H1 (cell line): ENCODE results near the gene OPHN1. TPM values are rescaled to one million over a fixed set of nuclear protein-coding genes. Genes with fewer than 3 reads are reported as not detected.

ENCODE experiments used
- SIRT6 ChIP-seq: IDR thresholded peaks from one replicate; pipeline ENCODE4 v1.7.1; 2012; ENCODE audit warnings: low read length, inconsistent platforms
- polyA plus RNA-seq, 7 experiments: library from polyadenylated mRNA; depleted of rRNA in 3 of 7; stranded (reverse) in 5 of 7; unstranded in 2 of 7; fragments of >200 nt in 5 of 7; fragments of 200-250 nt in 2 of 7; gene quantifications; 1 replicate in 5 of 7; 2 replicates in 1 of 7; 4 replicates in 1 of 7; pipeline versions ENCODE4 v1.2.1 to v1.2.3, GENCODE V29; 2011 to 2013; ENCODE audit warnings: missing spikeins in 2 of 7, mixed read lengths in 2 of 7
- total RNA-seq: library from RNA; stranded (reverse); fragmentation: NEBNext Ultra II Directional; extraction: Animal tissue kit (Norgen Biotek cat#: 25700); gene quantifications from 2 replicates; pipeline ENCODE4 v1.2.1, GENCODE V29; 2021
- TF ChIP-seq, protein P1 (sequence below): IDR thresholded peaks from 2 replicates; pipeline ENCODE4 v1.6.1; 2011; ENCODE audit warnings: low read depth, mild to moderate bottlenecking, low read length; ENCODE audit not compliant: insufficient read depth

The OPHN1 gene
- total and polyA plus RNA-seq, 2 of the 8 experiments (the other 6 are each of a cell fraction or from before 2014, with no cell fraction given): 1.2 to 3.5 TPM

DNA sequence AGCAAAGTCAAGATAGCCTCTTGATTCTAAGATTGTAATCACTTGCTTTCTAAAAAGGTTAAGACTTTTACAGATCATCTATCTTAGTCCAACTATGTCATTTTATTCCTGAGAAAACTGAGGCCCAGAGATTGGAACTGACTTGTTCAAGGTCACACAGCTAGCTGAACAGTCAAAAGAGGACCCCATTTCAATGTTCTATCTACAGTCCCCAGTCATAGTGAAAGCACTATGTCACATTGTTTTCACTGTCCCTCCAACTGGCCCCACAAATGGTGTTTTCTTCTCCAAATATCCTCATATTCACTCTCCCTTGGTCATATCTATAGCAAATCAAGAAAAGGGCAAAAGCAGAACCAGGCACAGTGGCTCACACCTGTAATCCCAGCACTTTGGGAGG lies 145.2 kb downstream of the OPHN1 start (continued):
- no peak for TF ChIP-seq SIRT6
- TF ChIP-seq, protein P1, sequence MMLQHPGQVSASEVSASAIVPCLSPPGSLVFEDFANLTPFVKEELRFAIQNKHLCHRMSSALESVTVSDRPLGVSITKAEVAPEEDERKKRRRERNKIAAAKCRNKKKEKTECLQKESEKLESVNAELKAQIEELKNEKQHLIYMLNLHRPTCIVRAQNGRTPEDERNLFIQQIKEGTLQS: no peak
